Neuronal stem cell (in vitro differentiated cells): ENCODE data around the gene NFYB.

Source experiments
- DNase-seq: peaks from one replicate; pipeline ENCODE4 v3.0.0-alpha.2; 2013; ENCODE audit warnings: low spot score
- H2AFZ ChIP-seq: one replicate; pipeline ENCODE4 v1.6.1; 2013; ENCODE audit warnings: mild to moderate bottlenecking, low read length, inconsistent platforms
- H2AK5ac ChIP-seq: 2 replicates; pipeline ENCODE4 v1.6.1; 2013; ENCODE audit warnings: low read depth, mild to moderate bottlenecking, inconsistent platforms, low read length, moderate library complexity, mixed read lengths
- H2BK120ac ChIP-seq: 2 replicates; pipeline ENCODE4 v1.6.1; 2013; ENCODE audit warnings: low read depth, mild to moderate bottlenecking, inconsistent platforms, low read length, moderate library complexity, mixed read lengths
- H2BK12ac ChIP-seq: one replicate; pipeline ENCODE4 v1.6.1; 2013; ENCODE audit warnings: low read length, inconsistent platforms
- H2BK15ac ChIP-seq: 2 replicates; pipeline ENCODE4 v1.6.1; 2013; ENCODE audit warnings: mild to moderate bottlenecking, low read length, inconsistent platforms, mixed read lengths
- H2BK5ac ChIP-seq: one replicate; pipeline ENCODE4 v1.6.1; 2013; ENCODE audit warnings: inconsistent platforms, mild to moderate bottlenecking, low read length, moderate library complexity
- H3K14ac ChIP-seq: one replicate; pipeline ENCODE4 v1.6.1; 2013; ENCODE audit warnings: low read length, inconsistent platforms
- H3K18ac ChIP-seq: 2 replicates; pipeline ENCODE4 v1.6.1; 2013; ENCODE audit warnings: low read length, inconsistent platforms
- H3K23ac ChIP-seq: 2 replicates; pipeline ENCODE4 v1.6.1; 2013; ENCODE audit warnings: low read depth, mild to moderate bottlenecking, mixed read lengths, low read length, inconsistent platforms; ENCODE audit not compliant: poor library complexity
- H3K27ac ChIP-seq: replicated peaks from 3 replicates; pipeline ENCODE4 v1.5.1; 2013; ENCODE audit warnings: low read length, inconsistent platforms
- H3K27me3 ChIP-seq, 3 experiments: 2 replicates each; pipeline ENCODE4 v1.6.1; 2013; ENCODE audit warnings: low read length in 3 of 3, mild to moderate bottlenecking in 2 of 3, inconsistent platforms in 1 of 3, low read depth in 1 of 3, mixed read lengths in 1 of 3, moderate library complexity in 1 of 3; ENCODE audit not compliant: control insufficient read depth in 3 of 3, insufficient read depth in 3 of 3
- H3K36me3 ChIP-seq, 2 donors: replicated peaks in 1 of 2; 2 replicates each; pipeline ENCODE4 v1.6.1; 2013; ENCODE audit warnings: low read length in 2 of 2; ENCODE audit not compliant: control insufficient read depth in 2 of 2, insufficient read depth in 2 of 2
- H3K4ac ChIP-seq: 2 replicates; pipeline ENCODE4 v1.6.1; 2013; ENCODE audit warnings: inconsistent platforms, mild to moderate bottlenecking, low read length, moderate library complexity
- H3K4me1 ChIP-seq, 2 donors: 1 replicate in 1 of 2; 2 replicates in 1 of 2; pipeline ENCODE4 v1.6.1; 2013; ENCODE audit warnings: low read length in 2 of 2, low read depth in 1 of 2; ENCODE audit not compliant: control insufficient read depth in 2 of 2, insufficient read depth in 1 of 2
- H3K4me2 ChIP-seq: one replicate; pipeline ENCODE4 v1.6.1; 2013; ENCODE audit warnings: mild to moderate bottlenecking, low read length, inconsistent platforms; ENCODE audit not compliant: insufficient read depth, poor library complexity, severe bottlenecking
- H3K4me3 ChIP-seq, 2 donors: 2 replicates each; pipeline ENCODE4 v1.5.1; 2013; ENCODE audit warnings: low read length in 2 of 2, mild to moderate bottlenecking in 2 of 2, inconsistent platforms in 1 of 2, moderate library complexity in 1 of 2
- H3K79me1 ChIP-seq: one replicate; pipeline ENCODE4 v1.6.1; 2013; ENCODE audit warnings: low read depth, mild to moderate bottlenecking, inconsistent platforms, low read length, moderate library complexity
- H3K9ac ChIP-seq: one replicate; pipeline ENCODE4 v1.6.1; 2013; ENCODE audit warnings: mild to moderate bottlenecking, low read depth, low read length, inconsistent platforms; ENCODE audit not compliant: poor library complexity
- H3K9me3 ChIP-seq, 2 donors: replicated peaks in 1 of 2; 2 replicates each; pipeline versions ENCODE3 to v1.6.1; 2013; ENCODE audit warnings: low read length in 2 of 2, mild to moderate bottlenecking in 2 of 2, inconsistent platforms in 1 of 2, low read depth in 1 of 2, mixed read lengths in 1 of 2, moderate library complexity in 1 of 2; ENCODE audit not compliant: control insufficient read depth in 2 of 2, insufficient read depth in 1 of 2
- H4K8ac ChIP-seq: one replicate; pipeline ENCODE4 v1.6.1; 2013; ENCODE audit warnings: low read depth, mild to moderate bottlenecking, inconsistent platforms, low read length, moderate library complexity
- H4K91ac ChIP-seq: one replicate; pipeline ENCODE4 v1.6.1; 2013; ENCODE audit warnings: low read length, low read depth, mild to moderate bottlenecking, inconsistent platforms; ENCODE audit not compliant: poor library complexity
- WGBS, 2 donors: extraction: QIAGEN DNeasy Blood & Tissue Kit; methylation state at CpG; one replicate each; pipeline ENCODE4 v1.1.7; 2013; ENCODE audit warnings: missing lambda C conversion rate in 2 of 2, mixed read lengths in 1 of 2; ENCODE audit not compliant: insufficient read length in 2 of 2, insufficient replicate concordance in 1 of 2; ENCODE audit errors: extremely low coverage in 2 of 2; 5-methylcytosine and 5-hydroxymethylcytosine counted together

The NFYB gene

GRCh38 chr12:104152685-104153241 lies 14.8 kb upstream of the NFYB start:
- peak overlapping the region; percentile 82 for H3K14ac ChIP-seq
- H2BK5ac ChIP-seq = no peak overlapping the region
- peak overlapping the region; percentile 3 for H4K8ac ChIP-seq
- no peaks in the 10 kb centered on the region for H3K9me3 ChIP-seq
- H3K4me3 ChIP-seq = no peak overlapping the region
- H2AFZ ChIP-seq = no peak overlapping the region
- H3K4me2 ChIP-seq = peak overlapping the region; percentile 3
- H2BK15ac ChIP-seq = no peak overlapping the region
- H3K18ac ChIP-seq = peak overlapping the region; percentile 64
- no peak overlapping the region for H3K9ac ChIP-seq
- DNase-seq = no peak
- peaks cover 0 to 14% (median 0%) of the 10 kb centered on the region in 3 experiments for H3K27me3 ChIP-seq
- no peaks in the 10 kb centered on the region for H3K36me3 ChIP-seq
- peak overlapping the region; percentile 19 for H2AK5ac ChIP-seq
- no peak overlapping the region for H2BK120ac ChIP-seq
- no peak overlapping the region for H4K91ac ChIP-seq
- H3K4me1 ChIP-seq = peaks cover 0 to 3% of the 10 kb centered on the region in 2 donors
- H3K4ac ChIP-seq = no peak overlapping the region
- H3K23ac ChIP-seq = no peak overlapping the region
- no peak overlapping the region for H2BK12ac ChIP-seq
- H3K79me1 ChIP-seq = no peaks in the 10 kb centered on the region
- H3K27ac ChIP-seq = no peak overlapping the region

- Histone ChIP-seq H3K4me2 (no peak overlapping the region), H3K23ac (no peak overlapping the region), H2AK5ac (no peak overlapping the region), H2BK15ac (no peak overlapping the region), H2BK120ac (no peak overlapping the region), H3K4me1 (peaks cover 0 to 3% of the 10 kb centered on the region in 2 donors), H4K91ac (no peak overlapping the region), H3K9me3 (no peaks in the 10 kb centered on the region), H2AFZ (no peak overlapping the region), H2BK5ac (no peak overlapping the region), H3K27ac (no peak overlapping the region), H3K36me3 (no peaks in the 10 kb centered on the region), H2BK12ac (no peak overlapping the region), H3K18ac (no peak overlapping the region), H3K9ac (no peak overlapping the region), H3K79me1 (no peaks in the 10 kb centered on the region), H3K27me3 (peaks cover 0 to 20% (median 0%) of the 10 kb centered on the region in 3 experiments), H3K4ac (no peak overlapping the region), H3K14ac (no peak overlapping the region), H3K4me3 (no peak overlapping the region), H4K8ac (no peak overlapping the region)
- no CpG with 5 or more reads among the region's 8 CpGs for WGBS, 2 donors
- DNase-seq = no peak
These were observed 12.4 kb upstream of the NFYB start for GRCh38 chr12:104150416-104150815.

- Histone ChIP-seq H2AFZ (no peak overlapping the region), H4K91ac (no peak overlapping the region), H3K9me3 (peaks cover 0 to 3% of the 10 kb centered on the region in 2 donors), H3K14ac (no peak overlapping the region), H2BK120ac (no peak overlapping the region), H3K4ac (no peak overlapping the region), H3K18ac (peak overlapping the region; percentile 39), H3K23ac (no peak overlapping the region), H2BK15ac (no peak overlapping the region), H3K9ac (no peak overlapping the region), H2BK12ac (no peak overlapping the region), H4K8ac (no peak overlapping the region), H3K27ac (no peak overlapping the region), H3K4me1 (no peaks in the 10 kb centered on the region), H2AK5ac (no peak overlapping the region), H3K4me2 (no peak overlapping the region), H3K79me1 (no peaks in the 10 kb centered on the region), H3K36me3 (peaks cover 0 to 1% of the 10 kb centered on the region in 2 donors), H2BK5ac (no peak overlapping the region), H3K4me3 (no peak overlapping the region), H3K27me3 (peaks cover 0 to 15% (median 0%) of the 10 kb centered on the region in 3 experiments)
- no CpG with 5 or more reads among the region's 11 CpGs for WGBS, 2 donors
- no peak for DNase-seq
These were observed 9.3 kb upstream of the NFYB start for GRCh38 chr12:104147346-104147745.

GRCh38 chr12:104143918-104144317 lies 5.9 kb upstream of the NFYB start:
- Histone ChIP-seq H3K18ac (no peak overlapping the region), H3K14ac (no peak overlapping the region), H2BK120ac (no peak overlapping the region), H2AFZ (no peak overlapping the region), H2BK15ac (no peak overlapping the region), H3K23ac (no peak overlapping the region), H3K27me3 (peaks cover 0 to 20% (median 0%) of the 10 kb centered on the region in 3 experiments), H3K27ac (no peak overlapping the region), H3K4ac (no peak overlapping the region), H4K91ac (no peak overlapping the region), H3K79me1 (no peaks in the 10 kb centered on the region), H3K4me2 (no peak overlapping the region), H3K4me3 (no peak overlapping the region), H3K36me3 (peaks cover 0 to 1% of the 10 kb centered on the region in 2 donors), H3K4me1 (peaks cover under 1 to 2% of the 10 kb centered on the region in 2 donors), H2BK12ac (no peak overlapping the region), H4K8ac (no peak overlapping the region), H3K9me3 (peaks cover 0 to 3% of the 10 kb centered on the region in 2 donors), H2BK5ac (no peak overlapping the region), H3K9ac (no peak overlapping the region), H2AK5ac (no peak overlapping the region)
- no peak for DNase-seq
- no CpG with 5 or more reads among the region's 1 CpG for WGBS, 2 donors
